IMR-90 (cell line): ENCODE measurements around the gene SNX21. TPM values are rescaled to one million over a fixed set of nuclear protein-coding genes. Genes with fewer than 3 reads are reported as not detected.

Experiments used
- ATAC-seq: fragments of 200-7000 bp; cut with Tn5 transposase; 2 replicates; pipeline ENCODE4 v1.9.1; 2020; ENCODE audit warnings: low read depth, mild to moderate bottlenecking, moderate library complexity
- BruUV-seq: library from RNA; stranded (reverse); fragments of 400-500 nt; replicated peaks from 2 replicates; lab custom pipeline; 2021; lab: Mats Ljungman, UMichigan
- CTCF ChIA-PET: fragments of 300-600 bp; formaldehyde crosslinking; extraction: SDS; loops from one replicate; lab custom pipeline; 2021; ENCODE audit warnings: antibody characterized with exemption; lab: Yijun Ruan, JAX
- POLR2A ChIA-PET: fragments of 300-600 bp; sonication (Branson Sonifier 250); formaldehyde crosslinking; loops from one replicate; lab custom pipeline; 2022; ENCODE audit warnings: antibody characterized with exemption; ENCODE audit not compliant: unreplicated experiment; lab: Charles Lee
- DNase-seq: peaks from one replicate; pipeline ENCODE4 v3.0.0; 2013
- H2AFZ ChIP-seq: replicated peaks from 2 replicates; pipeline ENCODE3; 2013; ENCODE audit warnings: low read length, mild to moderate bottlenecking; ENCODE audit not compliant: poor library complexity
- H2AK5ac ChIP-seq: 2 replicates; pipeline ENCODE4 v1.6.1; 2013; ENCODE audit warnings: low read depth, low read length, inconsistent platforms
- H2AK9ac ChIP-seq: replicated peaks from 2 replicates; pipeline ENCODE3; 2013; ENCODE audit warnings: mild to moderate bottlenecking, low read depth, low read length, moderate library complexity; ENCODE audit not compliant: poor library complexity
- H2BK120ac ChIP-seq: 2 replicates; pipeline ENCODE4 v1.6.1; 2013; ENCODE audit warnings: low read depth, low read length, inconsistent platforms
- H2BK15ac ChIP-seq: 3 replicates; pipeline ENCODE4 v1.6.1; 2013; ENCODE audit warnings: low read depth, low read length, inconsistent platforms
- H2BK20ac ChIP-seq: 2 replicates; pipeline ENCODE4 v1.6.1; 2013; ENCODE audit warnings: low read depth, mild to moderate bottlenecking, inconsistent platforms, low read length, moderate library complexity
- H2BK5ac ChIP-seq: 2 replicates; pipeline ENCODE4 v1.6.1; 2013; ENCODE audit warnings: mild to moderate bottlenecking, low read depth, low read length, inconsistent platforms; ENCODE audit not compliant: poor library complexity, severe bottlenecking
- H3K14ac ChIP-seq: replicated peaks from 2 replicates; pipeline ENCODE4 v1.6.1; 2013; ENCODE audit warnings: low read depth, low read length, inconsistent platforms
- H3K18ac ChIP-seq: 2 replicates; pipeline ENCODE4 v1.6.1; 2013; ENCODE audit warnings: low read depth, low read length, control low read depth
- H3K23ac ChIP-seq: 2 replicates; pipeline ENCODE4 v1.6.1; 2013; ENCODE audit warnings: low read depth, low read length, inconsistent platforms
- H3K27ac ChIP-seq: 2 replicates; pipeline ENCODE4 v1.5.1; 2013; ENCODE audit warnings: mild to moderate bottlenecking, control low read depth, low read length; ENCODE audit not compliant: insufficient read depth
- H3K27me3 ChIP-seq: 2 replicates; pipeline ENCODE4 v1.6.1; 2013; ENCODE audit warnings: low read length; ENCODE audit not compliant: control insufficient read depth, insufficient read depth
- H3K36me3 ChIP-seq: 2 replicates; pipeline ENCODE4 v1.6.1; 2013; ENCODE audit warnings: low read length, mixed read lengths; ENCODE audit not compliant: control insufficient read depth, insufficient read depth
- H3K4ac ChIP-seq: 2 replicates; pipeline ENCODE4 v1.6.1; 2013; ENCODE audit warnings: low read depth, low read length, inconsistent platforms
- H3K4me1 ChIP-seq: 2 replicates; pipeline ENCODE4 v1.6.1; 2013; ENCODE audit warnings: low read length, mixed read lengths; ENCODE audit not compliant: control insufficient read depth, insufficient read depth
- H3K4me2 ChIP-seq: 2 replicates; pipeline ENCODE4 v1.6.1; 2013; ENCODE audit warnings: low read depth, mild to moderate bottlenecking, control low read depth, low read length, moderate library complexity
- H3K4me3 ChIP-seq: 2 replicates; pipeline ENCODE4 v1.5.1; 2013; ENCODE audit warnings: low read depth, mild to moderate bottlenecking, control low read depth, low read length, moderate library complexity; ENCODE audit not compliant: insufficient read depth
- H3K56ac ChIP-seq: 2 replicates; pipeline ENCODE4 v1.6.1; 2013; ENCODE audit warnings: low read length, inconsistent platforms; ENCODE audit not compliant: insufficient read depth; ENCODE audit errors: extremely low read depth
- H3K79me1 ChIP-seq, 2 experiments: 2 replicates each; pipeline ENCODE4 v1.6.1; 2013; ENCODE audit warnings: low read length in 2 of 2, inconsistent platforms in 1 of 2, low read depth in 1 of 2
- H3K9ac ChIP-seq: 2 replicates; pipeline ENCODE4 v1.6.1; 2013; ENCODE audit warnings: low read depth, low read length, control low read depth
- H3K9me1 ChIP-seq: 2 replicates; pipeline ENCODE4 v1.6.1; 2013; ENCODE audit warnings: low read length, inconsistent platforms; ENCODE audit not compliant: insufficient read depth
- H3K9me3 ChIP-seq: 2 replicates; pipeline ENCODE4 v1.6.1; 2013; ENCODE audit warnings: low read length; ENCODE audit not compliant: control insufficient read depth, insufficient read depth
- H4K20me1 ChIP-seq: 2 replicates; pipeline ENCODE4 v1.6.1; 2013; ENCODE audit warnings: low read length, inconsistent platforms; ENCODE audit not compliant: insufficient read depth
- H4K5ac ChIP-seq: 2 replicates; pipeline ENCODE4 v1.6.1; 2013; ENCODE audit warnings: mild to moderate bottlenecking, low read depth, low read length, control low read depth
- H4K8ac ChIP-seq, 2 experiments: 2 replicates each; pipeline ENCODE4 v1.6.1; 2013; ENCODE audit warnings: low read depth in 2 of 2, low read length in 2 of 2, control low read depth in 1 of 2, inconsistent platforms in 1 of 2
- H4K91ac ChIP-seq: 2 replicates; pipeline ENCODE4 v1.6.1; 2013; ENCODE audit warnings: low read depth, low read length, inconsistent platforms; ENCODE audit not compliant: insufficient read depth
- BHLHE40 ChIP-seq: fragments of 150-350 bp; IDR thresholded peaks from 2 replicates; pipeline ENCODE4 v1.6.1; 2016; ENCODE audit warnings: mild to moderate bottlenecking, low read depth, low read length
- FOS ChIP-seq: fragments of 150-350 bp; IDR thresholded peaks from 2 replicates; pipeline ENCODE4 v1.6.1; 2016; ENCODE audit warnings: low read depth, low read length
- POLR2A ChIP-seq: IDR thresholded peaks from 2 replicates; pipeline ENCODE4 v1.6.1; 2012; ENCODE audit warnings: mild to moderate bottlenecking, low read depth, low read length
- RCOR1 ChIP-seq: IDR thresholded peaks from 2 replicates; pipeline ENCODE4 v1.6.1; 2012; ENCODE audit warnings: mild to moderate bottlenecking, low read length, improper control_type of control experiment; ENCODE audit not compliant: insufficient replicate concordance
- RFX5 ChIP-seq: IDR thresholded peaks from 2 replicates; pipeline ENCODE4 v1.8.0; 2012; ENCODE audit warnings: low read depth, mild to moderate bottlenecking, low read length, moderate library complexity
- WGBS, 2 experiments: methylation state at CpG; one replicate each; pipeline versions ENCODE4 v1.1.5 to v1.1.7; 2013; ENCODE audit warnings: missing lambda C conversion rate in 2 of 2; ENCODE audit not compliant: insufficient read length in 1 of 2; ENCODE audit errors: extremely low coverage in 2 of 2; 5-methylcytosine and 5-hydroxymethylcytosine counted together
- dilution Hi-C: fragments of 300-500 bp; cut with HindIII; formaldehyde crosslinking; loops from one replicate; pipeline ENCODE4 v1.14.3; 2018; ENCODE audit warnings: low sequenced_read_pairs; ENCODE audit not compliant: unreplicated experiment
- in situ Hi-C: fragments of 300-500 bp; cut with MboI; formaldehyde crosslinking; loops from 3 replicates; pipeline ENCODE4 v1.14.3; 2019; ENCODE audit warnings: low sequenced_read_pairs, inconsistent platforms, mixed read lengths
- intact Hi-C: fragments of 100-400 bp; cut with micrococcal nuclease; formaldehyde crosslinking; loops from 2 replicates; pipeline ENCODE4 v1.10.0; 2022
- polyA plus RNA-seq, 3 experiments: library from polyadenylated mRNA; depleted of rRNA; stranded (reverse); fragments of >200 nt; gene quantifications; 2 replicates each; pipeline ENCODE4 v1.2.3, GENCODE V29; 2012; ENCODE audit warnings: low replicate concordance in 1 of 3
- total RNA-seq: library from RNA; depleted of rRNA; stranded (reverse); fragments of >200 nt; gene quantifications from 2 replicates; pipeline ENCODE4 v1.2.3, GENCODE V29; 2012
- TF ChIP-seq, protein P1 (sequence below): fragments of 150-350 bp; IDR thresholded peaks from 2 replicates; pipeline ENCODE4 v1.6.1; 2017; ENCODE audit warnings: mild to moderate bottlenecking, antibody characterized with exemption, low read length, low read depth

Gene SNX21
- total and polyA plus RNA-seq, 2 of the 4 experiments (the other 2 are of a cell fraction): 11.1 to 17.9 TPM

GRCh38 chr20:45880988-45881788, 47.6 kb downstream of the SNX21 start, which contains the start of gene ZSWIM1:
TSS of gene ZSWIM1 (plus strand) at chr20:45881227. CDS start at chr20:45882593, 1,366 bp downstream.
- intact Hi-C loops: no loop called here
- peak within 1 kb of the TSS; percentile 95 for H3K56ac ChIP-seq
- no peak within 1 kb of the TSS for H2BK20ac ChIP-seq
- H4K8ac ChIP-seq: peak within 1 kb of the TSS; percentile 85 to 99
- DNase-seq (peak; percentile 99), ATAC-seq (peak; percentile 98)
- CTCF ChIA-PET: interaction anchor here (0.6 to 1.0 kb wide), 2 partner anchors 9 to 52 kb away, joined by 3 to 5 read pairs; no protein-coding TSS in a partner anchor
- no TSS peak for BruUV-seq
- 0% methylated on average over 3 of the region's 23 CpGs; no CpG with 5 or more reads in 1 of the 2 experiments for WGBS, 2 experiments
- H3K79me1 ChIP-seq: peaks cover 11 to 37% of the 10 kb centered on the region in 2 experiments; a peak in 3 of 4 replicates
- H3K9me3 ChIP-seq: no peaks in the 10 kb centered on the region
- H4K5ac ChIP-seq: peak within 1 kb of the TSS; percentile 77
- H3K27ac ChIP-seq: peak within 1 kb of the TSS; percentile 72
- no peaks in the 10 kb centered on the region; the same call in 1 of the 2 replicates for H4K20me1 ChIP-seq
- H3K4ac ChIP-seq: peak within 1 kb of the TSS; percentile 88
- peak within 1 kb of the TSS; percentile 52 for H3K4me3 ChIP-seq
- peak within 1 kb of the TSS; percentile 87 for H3K23ac ChIP-seq
- dilution Hi-C loops: no loop called here
- H2BK5ac ChIP-seq: peak within 1 kb of the TSS; percentile 48
- H3K4me2 ChIP-seq: peak within 1 kb of the TSS; percentile 82
- H3K4me1 ChIP-seq: peaks cover 2% of the 10 kb centered on the region; the same call in 1 of the 2 replicates
- in situ Hi-C loops: no loop called here
- H2BK120ac ChIP-seq: peak within 1 kb of the TSS; percentile 26; the same call in 1 of the 2 replicates
- H2AFZ ChIP-seq: peak within 1 kb of the TSS; percentile 96
- peak within 1 kb of the TSS; percentile 87 for H4K91ac ChIP-seq
- H2BK15ac ChIP-seq: peak within 1 kb of the TSS; percentile 45; the same call in 1 of the 3 replicates
- peaks cover 4% of the 10 kb centered on the region for H3K9me1 ChIP-seq
- peak within 1 kb of the TSS; percentile 12 for H3K18ac ChIP-seq
- H2AK9ac ChIP-seq: peak within 1 kb of the TSS; percentile 98
- TF ChIP-seq FOS (peak; percentile 67; the same call in 1 of the 2 replicates), POLR2A (peak; percentile 92), RFX5 (peak; percentile 27; the same call in 1 of the 2 replicates), RCOR1 (no peak), BHLHE40 (no peak)
- TF ChIP-seq, protein P1, sequence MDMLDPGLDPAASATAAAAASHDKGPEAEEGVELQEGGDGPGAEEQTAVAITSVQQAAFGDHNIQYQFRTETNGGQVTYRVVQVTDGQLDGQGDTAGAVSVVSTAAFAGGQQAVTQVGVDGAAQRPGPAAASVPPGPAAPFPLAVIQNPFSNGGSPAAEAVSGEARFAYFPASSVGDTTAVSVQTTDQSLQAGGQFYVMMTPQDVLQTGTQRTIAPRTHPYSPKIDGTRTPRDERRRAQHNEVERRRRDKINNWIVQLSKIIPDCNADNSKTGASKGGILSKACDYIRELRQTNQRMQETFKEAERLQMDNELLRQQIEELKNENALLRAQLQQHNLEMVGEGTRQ: no peak
- peaks cover 35% of the 10 kb centered on the region for H3K36me3 ChIP-seq
- H2AK5ac ChIP-seq: peak within 1 kb of the TSS; percentile 87
- POLR2A ChIA-PET: interaction anchor here (0.6 to 1.0 kb wide), 5 partner anchors 9 to 47 kb away, joined by 3 to 4 read pairs (median 3); partner anchors contain the start of genes ACOT8 and ZSWIM3
- peak within 1 kb of the TSS; percentile 96 for H3K14ac ChIP-seq
- H3K9ac ChIP-seq: peak within 1 kb of the TSS; percentile 83
- H3K27me3 ChIP-seq: no peaks in the 10 kb centered on the region
